PC-9 (cell line): ENCODE data around the gene CYTH3. TPM values are rescaled to one million over a fixed set of nuclear protein-coding genes. Genes with fewer than 3 reads are reported as not detected.

ENCODE experiments used
- BruUV-seq: library from RNA; stranded (reverse); fragments of 400-500 nt; replicated peaks from 2 replicates; lab custom pipeline; 2021; lab: Mats Ljungman, UMichigan
- CTCF ChIA-PET: fragments of 300-600 bp; sonication (Branson Sonifier 250); formaldehyde crosslinking; loops from one replicate; lab custom pipeline; 2022; ENCODE audit warnings: antibody characterized with exemption; lab: Charles Lee
- POLR2A ChIA-PET: fragments of 300-600 bp; sonication (Branson Sonifier 250); formaldehyde crosslinking; loops from one replicate; lab custom pipeline; 2022; ENCODE audit warnings: antibody characterized with exemption; ENCODE audit not compliant: unreplicated experiment; lab: Charles Lee
- DNase-seq, 2 experiments: peaks; one replicate each; pipeline versions ENCODE4 v3.0.0 to v3.0.0-alpha.2; 2015 to 2022; ENCODE audit warnings: mixed read lengths in 1 of 2
- H2AFZ ChIP-seq: fragments of 200-600 bp; sonication (generic); 2 replicates; pipeline ENCODE4 v1.8.1; 2017; ENCODE audit warnings: antibody characterized with exemption
- H3F3A ChIP-seq: fragments of 200-600 bp; sonication (generic); 2 replicates; pipeline ENCODE4 v1.8.1; 2017; ENCODE audit warnings: antibody characterized with exemption, mild to moderate bottlenecking, low read depth; ENCODE audit not compliant: insufficient read depth
- H3K27ac ChIP-seq: fragments of 200-600 bp; sonication (generic); 2 replicates; pipeline ENCODE4 v1.6.1; 2016; ENCODE audit warnings: mixed run types
- H3K27me3 ChIP-seq: fragments of 200-600 bp; sonication (generic); 2 replicates; pipeline ENCODE4 v1.6.1; 2016; ENCODE audit warnings: low read depth, mixed run types; ENCODE audit not compliant: insufficient read depth
- H3K36me3 ChIP-seq: fragments of 200-600 bp; sonication (generic); 2 replicates; pipeline ENCODE4 v1.6.1; 2016; ENCODE audit warnings: low read depth, mixed run types
- H3K4me1 ChIP-seq: fragments of 200-600 bp; sonication (generic); replicated peaks from 2 replicates; pipeline ENCODE4 v1.6.1; 2016; ENCODE audit warnings: mixed run types; ENCODE audit not compliant: insufficient read depth
- H3K4me2 ChIP-seq: fragments of 200-600 bp; sonication (generic); 2 replicates; pipeline ENCODE4 v1.6.1; 2017; ENCODE audit warnings: mixed run types
- H3K4me3 ChIP-seq: fragments of 200-600 bp; sonication (generic); 2 replicates; pipeline ENCODE4 v1.6.1; 2016; ENCODE audit warnings: mixed run types
- H3K79me2 ChIP-seq: fragments of 200-600 bp; sonication (generic); 2 replicates; pipeline ENCODE4 v1.6.1; 2017; ENCODE audit warnings: low read depth, mixed run types
- H3K9me2 ChIP-seq: fragments of 200-600 bp; sonication (generic); 2 replicates; pipeline ENCODE4 v1.8.1; 2017; ENCODE audit warnings: mild to moderate bottlenecking; ENCODE audit not compliant: insufficient read depth
- H3K9me3 ChIP-seq: fragments of 200-600 bp; sonication (generic); 2 replicates; pipeline ENCODE4 v1.8.1; 2016; ENCODE audit warnings: low read depth; ENCODE audit not compliant: insufficient read depth
- H4K20me1 ChIP-seq: fragments of 200-600 bp; sonication (generic); 2 replicates; pipeline ENCODE4 v1.8.1; 2017; ENCODE audit not compliant: insufficient read depth
- EZH2 ChIP-seq: fragments of 200-600 bp; sonication (generic); IDR thresholded peaks from 2 replicates; pipeline ENCODE4 v1.8.0; 2017; ENCODE audit warnings: antibody characterized with exemption, low read depth
- intact Hi-C: fragments of 100-400 bp; cut with micrococcal nuclease; formaldehyde crosslinking; loops from one replicate; pipeline ENCODE4 v1.10.0; 2022; ENCODE audit not compliant: unreplicated experiment
- total RNA-seq: library from RNA; stranded (reverse); gene quantifications from 2 replicates; pipeline ENCODE4 v1.2.3, GENCODE V29; 2021
- TF ChIP-seq, protein P1 (sequence below): fragments of 200-600 bp; sonication (generic); conservative IDR thresholded peaks from 2 replicates; pipeline ENCODE4 v1.6.1; 2017; ENCODE audit warnings: mixed run types, antibody characterized with exemption, mild to moderate bottlenecking, moderate library complexity

The CYTH3 gene
- total RNA-seq, 1 experiment from 2014 or later: 84.4 TPM

DNA sequence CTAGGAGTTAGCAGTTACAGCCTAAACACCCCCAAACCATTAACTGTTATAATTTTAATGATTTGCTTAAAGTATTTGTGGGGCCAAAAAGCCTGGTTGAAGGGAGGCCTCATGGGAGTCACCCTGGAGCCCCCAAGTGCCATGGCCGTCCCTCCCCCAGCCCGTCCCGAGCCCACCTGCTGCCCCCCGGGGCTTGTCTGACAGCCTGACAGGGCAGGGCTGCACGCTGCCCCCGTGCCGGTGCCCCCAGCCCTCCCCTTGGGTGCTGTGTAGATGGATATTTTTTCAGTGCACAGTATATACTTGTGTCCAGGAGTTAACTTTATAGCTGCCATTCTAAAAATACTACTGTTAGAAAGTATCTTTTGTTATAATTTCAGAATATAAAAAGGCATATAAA lies 108.4 kb downstream of the CYTH3 start:
- Histone ChIP-seq H3K9me2 (no peaks in the 10 kb centered on the region), H3K79me2 (no peaks in the 10 kb centered on the region), H3F3A (peaks cover 22% of the 10 kb centered on the region), H3K4me2 (no peak overlapping the region), H3K4me3 (no peak overlapping the region), H3K9me3 (no peaks in the 10 kb centered on the region), H3K27me3 (no peaks in the 10 kb centered on the region), H3K27ac (no peak overlapping the region), H3K36me3 (peaks cover 15% of the 10 kb centered on the region; the same call in 1 of the 2 replicates), H2AFZ (no peak overlapping the region), H4K20me1 (peaks cover 11% of the 10 kb centered on the region), H3K4me1 (no peaks in the 10 kb centered on the region)
- intact Hi-C loops: loop anchor here (5.0 kb wide), 1 partner anchor 108 kb away; the partner anchor contains the start of gene CYTH3
- ChIA-PET POLR2A (no interaction called here), CTCF (no interaction called here)
- DNase-seq: no peak
- no TSS peak for BruUV-seq
- TF ChIP-seq, protein P1, sequence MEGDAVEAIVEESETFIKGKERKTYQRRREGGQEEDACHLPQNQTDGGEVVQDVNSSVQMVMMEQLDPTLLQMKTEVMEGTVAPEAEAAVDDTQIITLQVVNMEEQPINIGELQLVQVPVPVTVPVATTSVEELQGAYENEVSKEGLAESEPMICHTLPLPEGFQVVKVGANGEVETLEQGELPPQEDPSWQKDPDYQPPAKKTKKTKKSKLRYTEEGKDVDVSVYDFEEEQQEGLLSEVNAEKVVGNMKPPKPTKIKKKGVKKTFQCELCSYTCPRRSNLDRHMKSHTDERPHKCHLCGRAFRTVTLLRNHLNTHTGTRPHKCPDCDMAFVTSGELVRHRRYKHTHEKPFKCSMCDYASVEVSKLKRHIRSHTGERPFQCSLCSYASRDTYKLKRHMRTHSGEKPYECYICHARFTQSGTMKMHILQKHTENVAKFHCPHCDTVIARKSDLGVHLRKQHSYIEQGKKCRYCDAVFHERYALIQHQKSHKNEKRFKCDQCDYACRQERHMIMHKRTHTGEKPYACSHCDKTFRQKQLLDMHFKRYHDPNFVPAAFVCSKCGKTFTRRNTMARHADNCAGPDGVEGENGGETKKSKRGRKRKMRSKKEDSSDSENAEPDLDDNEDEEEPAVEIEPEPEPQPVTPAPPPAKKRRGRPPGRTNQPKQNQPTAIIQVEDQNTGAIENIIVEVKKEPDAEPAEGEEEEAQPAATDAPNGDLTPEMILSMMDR: no peak
- no peak for TF ChIP-seq EZH2

- TF ChIP-seq, protein P1: no peak
- TF ChIP-seq EZH2: no peak
- Histone ChIP-seq H4K20me1 (peaks cover 11% of the 10 kb centered on the region), H3K4me1 (no peaks in the 10 kb centered on the region), H3K36me3 (peaks cover 15% of the 10 kb centered on the region; the same call in 1 of the 2 replicates), H3K79me2 (no peaks in the 10 kb centered on the region), H3K27ac (no peak overlapping the region), H3K9me2 (no peaks in the 10 kb centered on the region), H3K4me3 (no peak overlapping the region), H3K27me3 (no peaks in the 10 kb centered on the region), H3K9me3 (no peaks in the 10 kb centered on the region), H2AFZ (no peak overlapping the region), H3K4me2 (no peak overlapping the region), H3F3A (peaks cover 22% of the 10 kb centered on the region)
- no peak for DNase-seq
- BruUV-seq: no TSS peak
- intact Hi-C loops: loop anchor here (5.0 kb wide), 1 partner anchor 109 kb away; the partner anchor contains the start of gene CYTH3
- ChIA-PET CTCF (no interaction called here), POLR2A (no interaction called here)
Observed at GRCh38 chr7:6163402-6163801, 109.0 kb downstream of the CYTH3 start.

DNA sequence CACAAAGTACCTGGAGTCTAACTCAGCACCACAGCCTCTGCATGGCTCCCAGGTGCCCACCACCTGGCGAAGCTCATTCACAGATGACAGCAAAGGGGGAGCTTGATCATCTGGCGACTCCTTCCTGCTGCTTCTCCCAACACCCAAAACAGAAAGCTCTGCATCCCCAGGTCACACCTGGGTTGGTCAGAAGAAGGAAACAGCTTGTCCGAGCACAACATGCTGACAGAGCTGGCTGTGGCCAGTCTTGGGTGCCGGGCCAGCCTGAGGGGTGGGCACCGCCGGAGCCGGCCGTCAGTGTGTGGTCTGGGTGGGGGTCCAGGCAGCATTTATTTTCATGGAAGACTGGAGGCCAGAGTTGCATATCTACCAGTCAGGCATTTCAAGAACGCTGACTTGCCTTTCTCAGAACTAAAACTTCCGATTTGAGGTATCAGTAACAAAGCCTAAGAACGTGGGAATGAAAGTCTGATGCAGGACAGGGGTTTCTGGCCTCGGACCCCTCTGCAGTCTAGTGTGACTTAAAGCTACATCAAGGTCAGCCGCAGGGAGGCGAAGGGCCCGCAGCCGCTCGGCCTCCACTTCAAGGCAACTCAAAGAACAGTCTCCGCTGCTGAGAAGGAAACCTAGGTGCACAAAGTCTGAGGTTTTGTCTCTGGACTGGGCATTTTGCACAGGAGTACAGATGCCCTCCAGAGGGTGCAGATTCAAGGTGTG lies 109.6 kb downstream of the CYTH3 start:
- Histone ChIP-seq H3K9me3 (no peaks in the 10 kb centered on the region), H3K27me3 (no peaks in the 10 kb centered on the region), H3K4me2 (no peak overlapping the region), H4K20me1 (peaks cover 11% of the 10 kb centered on the region), H3K9me2 (no peaks in the 10 kb centered on the region), H3K79me2 (no peaks in the 10 kb centered on the region), H3K36me3 (peaks cover 15% of the 10 kb centered on the region; the same call in 1 of the 2 replicates), H2AFZ (no peak overlapping the region), H3K27ac (no peak overlapping the region), H3K4me3 (no peak overlapping the region), H3K4me1 (no peaks in the 10 kb centered on the region), H3F3A (peaks cover 22% of the 10 kb centered on the region)
- CTCF ChIA-PET: interaction anchor here (0.6 kb wide), 1 partner anchor 466 kb away, joined by 3 read pairs; no protein-coding TSS in a partner anchor
- intact Hi-C loops: loop anchor here (5.0 kb wide), 1 partner anchor 109 kb away; the partner anchor contains the start of gene CYTH3
- no peak for TF ChIP-seq EZH2
- TF ChIP-seq, protein P1: no peak
- DNase-seq: no peak
- POLR2A ChIA-PET: interaction anchor here (0.6 kb wide), 1 partner anchor 100 kb away, joined by 4 read pairs; no protein-coding TSS in a partner anchor
- BruUV-seq: no TSS peak
